HepG2 (cell line): ENCODE measurements around the gene THSD4.

Experiments used
- KLF9 ChIP-seq: IDR thresholded peaks from 2 replicates; pipeline ENCODE4 v1.6.1; 2016; ENCODE audit warnings: low read depth
- TBL1XR1 ChIP-seq: fragments of 150-350 bp; IDR thresholded peaks from 2 replicates; pipeline ENCODE4 v1.6.1; 2014; ENCODE audit warnings: borderline replicate concordance, low read length; ENCODE audit not compliant: partially characterized antibody
- ZNF20 ChIP-seq: sonication (generic); formaldehyde crosslinking; IDR thresholded peaks from 2 replicates; pipeline ENCODE4 v1.4.0; 2020; ENCODE audit warnings: mild to moderate bottlenecking, moderate library complexity, missing genetic modification reagents
- ZNF512 ChIP-seq: sonication (generic); formaldehyde crosslinking; IDR thresholded peaks from 2 replicates; pipeline ENCODE4 v1.4.0; 2020; ENCODE audit warnings: mild to moderate bottlenecking, missing genetic modification reagents
- ZNF709 ChIP-seq: sonication (generic); formaldehyde crosslinking; IDR thresholded peaks from 2 replicates; pipeline ENCODE4 v1.5.0; 2020; ENCODE audit warnings: mild to moderate bottlenecking, missing genetic modification reagents
- TF ChIP-seq, protein P1 (sequence below): sonication (generic); formaldehyde crosslinking; IDR thresholded peaks from 2 replicates; pipeline ENCODE4 v1.5.0; 2020; ENCODE audit warnings: mild to moderate bottlenecking, missing genetic modification reagents, moderate library complexity

GRCh38 chr15:71344316-71344715 lies 229.0 kb downstream of the THSD4 start:
- TF ChIP-seq ZNF512 (CRISPR knock-in tag) (no peak), TBL1XR1 (no peak), ZNF709 (CRISPR knock-in tag) (no peak), ZNF20 (CRISPR knock-in tag) (no peak), KLF9 (CRISPR knock-in tag) (no peak)
- TF ChIP-seq, protein P1, sequence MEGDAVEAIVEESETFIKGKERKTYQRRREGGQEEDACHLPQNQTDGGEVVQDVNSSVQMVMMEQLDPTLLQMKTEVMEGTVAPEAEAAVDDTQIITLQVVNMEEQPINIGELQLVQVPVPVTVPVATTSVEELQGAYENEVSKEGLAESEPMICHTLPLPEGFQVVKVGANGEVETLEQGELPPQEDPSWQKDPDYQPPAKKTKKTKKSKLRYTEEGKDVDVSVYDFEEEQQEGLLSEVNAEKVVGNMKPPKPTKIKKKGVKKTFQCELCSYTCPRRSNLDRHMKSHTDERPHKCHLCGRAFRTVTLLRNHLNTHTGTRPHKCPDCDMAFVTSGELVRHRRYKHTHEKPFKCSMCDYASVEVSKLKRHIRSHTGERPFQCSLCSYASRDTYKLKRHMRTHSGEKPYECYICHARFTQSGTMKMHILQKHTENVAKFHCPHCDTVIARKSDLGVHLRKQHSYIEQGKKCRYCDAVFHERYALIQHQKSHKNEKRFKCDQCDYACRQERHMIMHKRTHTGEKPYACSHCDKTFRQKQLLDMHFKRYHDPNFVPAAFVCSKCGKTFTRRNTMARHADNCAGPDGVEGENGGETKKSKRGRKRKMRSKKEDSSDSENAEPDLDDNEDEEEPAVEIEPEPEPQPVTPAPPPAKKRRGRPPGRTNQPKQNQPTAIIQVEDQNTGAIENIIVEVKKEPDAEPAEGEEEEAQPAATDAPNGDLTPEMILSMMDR (CRISPR knock-in tag), result no peak
